SKM-1 (cell line): ENCODE measurements around the gene ACTL6A.
"Not testable (repeated sequence)": the region's sequence is repeated elsewhere in the genome, so short reads cannot be mapped to it uniquely, and the experiment has no call there.

Experiments used
- DNase-seq: peaks from one replicate; lab custom pipeline; 2025; ENCODE audit not compliant: unreplicated experiment; lab: John Stamatoyannopoulos, UW

The ACTL6A gene

DNA sequence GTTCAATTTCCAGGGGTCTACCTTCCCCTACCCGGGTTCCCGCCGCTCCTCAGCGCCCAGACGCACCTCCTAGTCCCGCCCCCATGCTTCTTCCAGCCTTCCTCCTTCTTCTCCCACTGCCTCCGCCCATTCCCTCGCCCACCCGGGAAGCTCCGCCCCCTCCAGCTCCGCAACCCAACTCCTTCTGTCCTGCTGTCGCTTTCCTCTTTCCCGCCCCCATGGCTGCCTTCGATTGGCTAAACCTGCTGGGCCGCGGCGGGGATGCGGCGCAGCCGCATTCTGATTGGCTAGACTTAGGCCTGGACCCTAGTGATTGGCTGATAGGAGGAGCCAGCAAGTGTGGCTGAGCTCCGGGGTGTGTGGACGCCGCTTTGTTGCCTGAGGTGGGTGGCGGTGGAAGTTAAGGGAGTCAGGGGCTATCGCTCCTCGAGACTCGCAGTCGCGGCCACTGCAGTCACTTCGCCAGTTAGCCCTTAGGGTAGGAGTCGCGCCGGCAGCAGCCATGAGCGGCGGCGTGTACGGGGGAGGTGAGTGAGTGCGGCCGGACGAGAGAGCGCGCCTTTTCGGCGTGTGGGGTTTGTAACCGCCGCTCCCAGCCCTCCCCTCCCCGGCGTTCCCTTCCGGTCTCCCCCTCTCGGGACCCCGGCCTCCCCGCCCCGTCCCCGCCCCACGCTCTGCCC is at the start of gene ACTL6A:
ACTL6A (plus strand) TSS at position 336 of the 680 bp plus-strand sequence; CDS start at position 503, 167 bp downstream.
- peak; percentile 98 for DNase-seq

DNA sequence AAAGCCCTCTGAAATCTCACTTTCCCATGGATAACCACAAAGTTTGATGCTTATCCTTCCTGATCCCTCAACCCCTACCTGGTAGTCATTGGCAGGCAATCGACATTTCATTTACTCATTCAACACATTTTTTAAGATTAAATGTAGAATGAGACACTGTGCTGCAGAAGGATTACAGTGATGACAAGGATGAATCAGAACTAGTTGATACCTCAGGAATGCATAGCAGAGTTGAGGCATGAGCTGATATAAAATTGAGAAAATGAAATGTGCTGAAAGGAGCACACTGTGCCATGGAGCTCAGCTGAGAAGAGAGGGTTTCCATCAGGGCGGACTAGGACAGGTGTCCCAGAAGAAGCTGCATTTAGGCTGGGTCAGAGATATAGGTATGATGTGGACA is 48.9 kb upstream of the ACTL6A start:
- DNase-seq: no peak

DNA sequence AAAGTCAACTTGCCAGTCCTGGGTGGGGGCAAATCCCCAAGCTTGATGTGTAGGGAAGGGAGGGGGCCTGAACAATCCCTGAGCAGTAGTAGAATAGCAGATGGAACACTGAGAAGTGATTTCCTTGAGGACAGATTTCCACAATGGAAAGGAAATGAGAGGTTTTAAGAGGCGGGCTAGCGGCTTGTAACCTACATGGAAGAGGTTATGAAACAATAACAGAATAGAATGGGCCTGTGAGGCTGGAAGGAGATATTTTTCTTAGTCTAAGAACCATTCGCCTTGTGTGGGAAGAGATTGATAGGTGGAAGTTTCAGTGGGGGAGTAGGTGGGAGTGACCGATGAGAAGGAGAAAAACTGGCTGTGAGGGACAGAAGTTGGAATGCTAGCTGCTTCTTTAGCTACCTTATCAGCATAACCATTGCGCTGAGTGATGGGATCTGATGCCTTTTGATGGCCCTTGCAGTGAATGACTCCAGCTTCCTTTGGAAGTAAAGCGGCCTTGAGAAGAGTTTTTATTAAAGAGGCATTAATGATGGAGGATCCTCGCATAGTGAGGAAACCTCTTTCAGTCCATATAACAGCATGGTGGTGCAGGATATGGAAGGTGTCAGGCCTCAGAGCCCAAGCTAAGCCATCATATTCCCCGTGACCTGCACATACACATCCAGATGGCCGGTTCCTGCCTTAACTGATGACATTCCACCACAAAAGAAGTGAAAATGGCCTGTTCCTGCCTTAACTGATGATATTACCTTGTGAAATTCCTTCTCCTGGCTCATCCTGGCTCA is 46.1 kb upstream of the ACTL6A start:
- DNase-seq: not testable (repeated sequence)

DNA sequence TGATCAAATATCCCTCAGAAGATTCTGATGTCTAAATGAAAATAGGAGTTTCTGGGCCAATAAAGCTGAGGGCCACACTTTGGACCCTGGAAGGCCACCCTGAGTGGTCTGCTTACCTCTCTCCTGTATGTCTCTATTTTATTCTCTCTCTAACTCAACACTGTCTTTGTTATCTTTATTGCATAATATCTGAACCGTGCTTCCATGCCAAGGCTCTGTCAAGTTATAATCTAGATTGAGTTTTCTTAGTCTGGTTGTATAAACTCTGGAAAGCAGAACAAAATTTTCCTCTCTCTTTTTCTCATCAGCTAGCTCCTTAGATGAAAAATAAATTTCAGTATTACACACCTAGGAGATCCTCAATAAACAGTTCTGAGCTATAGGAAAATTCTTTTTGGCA is 36.2 kb upstream of the ACTL6A start:
- DNase-seq: no peak

DNA sequence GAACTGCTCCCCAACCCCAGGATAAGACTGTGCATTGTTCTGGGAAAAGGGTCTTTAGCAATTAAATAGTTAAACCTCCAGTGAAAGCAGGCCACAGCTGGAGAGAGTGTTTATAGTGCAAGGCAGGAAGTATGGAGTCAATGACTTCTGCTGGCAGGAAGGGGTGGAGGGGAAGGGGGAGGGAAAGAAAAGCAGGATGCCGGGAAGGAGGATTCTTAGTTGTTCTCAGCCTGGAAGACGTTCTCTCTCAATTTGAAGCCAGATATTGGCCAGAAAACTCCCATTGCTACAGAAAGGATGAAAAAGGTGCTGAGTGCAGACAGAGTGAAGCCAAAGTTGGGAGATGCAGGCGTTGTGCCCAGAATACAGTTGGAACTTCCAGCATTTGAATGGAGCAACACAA is 35.7 kb upstream of the ACTL6A start:
- no peak for DNase-seq

DNA sequence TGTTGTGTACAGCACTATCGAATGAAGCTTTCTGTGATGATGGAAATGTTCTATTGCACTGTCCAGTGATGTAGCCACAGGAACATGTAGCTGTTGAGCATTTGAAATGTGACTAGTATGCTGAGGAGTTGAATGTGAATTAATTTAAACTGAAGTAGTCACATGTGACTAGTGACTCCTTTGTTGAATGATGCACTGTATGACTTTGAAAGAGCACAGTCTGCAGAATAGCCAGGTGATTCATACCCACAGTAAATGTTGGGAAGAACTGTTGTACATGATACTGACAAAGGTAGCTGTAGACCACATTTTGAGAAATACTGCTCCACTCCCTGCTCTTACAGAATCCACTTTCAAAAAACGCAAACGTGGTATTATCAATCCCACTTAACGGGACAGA is 34.0 kb upstream of the ACTL6A start:
- DNase-seq: no peak

DNA sequence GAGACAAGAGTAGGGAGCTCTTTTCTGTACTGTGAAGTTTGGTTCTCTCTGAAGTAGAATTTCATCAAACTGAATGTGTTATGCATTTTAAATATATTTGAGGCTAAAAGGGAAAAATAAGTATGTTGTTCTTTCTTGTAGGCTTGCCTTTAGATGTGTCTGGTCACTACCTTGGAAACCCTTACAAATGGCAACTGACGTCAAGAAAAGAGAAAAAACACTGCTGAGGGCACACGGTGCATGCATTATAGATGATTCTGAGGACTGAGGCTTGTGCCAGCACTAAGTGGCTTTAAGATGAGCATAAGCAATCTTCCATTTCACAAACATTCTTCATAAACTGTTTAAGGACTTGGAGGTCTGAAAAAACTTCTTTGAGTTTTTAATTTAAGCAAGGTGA is 31.1 kb upstream of the ACTL6A start:
- no peak for DNase-seq

DNA sequence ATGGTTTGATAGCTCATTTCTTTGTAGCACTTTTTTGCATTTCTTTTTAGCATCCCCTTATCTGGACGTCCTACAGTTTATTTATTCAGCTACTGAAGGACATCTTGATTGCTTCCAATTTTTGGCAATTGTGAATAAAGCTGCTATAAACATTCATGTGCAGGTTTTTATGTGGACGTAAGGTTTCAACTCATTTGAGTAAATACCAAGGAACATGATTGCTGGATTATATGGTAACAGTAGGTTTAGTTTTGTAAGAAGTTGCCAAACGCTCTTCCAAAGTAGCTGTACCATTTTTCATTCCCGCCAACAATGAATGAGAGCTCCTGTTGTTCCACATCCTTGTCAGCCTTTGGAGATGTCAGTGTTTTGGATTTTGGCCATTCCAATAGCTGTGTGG is 29.5 kb upstream of the ACTL6A start:
- no peak for DNase-seq

DNA sequence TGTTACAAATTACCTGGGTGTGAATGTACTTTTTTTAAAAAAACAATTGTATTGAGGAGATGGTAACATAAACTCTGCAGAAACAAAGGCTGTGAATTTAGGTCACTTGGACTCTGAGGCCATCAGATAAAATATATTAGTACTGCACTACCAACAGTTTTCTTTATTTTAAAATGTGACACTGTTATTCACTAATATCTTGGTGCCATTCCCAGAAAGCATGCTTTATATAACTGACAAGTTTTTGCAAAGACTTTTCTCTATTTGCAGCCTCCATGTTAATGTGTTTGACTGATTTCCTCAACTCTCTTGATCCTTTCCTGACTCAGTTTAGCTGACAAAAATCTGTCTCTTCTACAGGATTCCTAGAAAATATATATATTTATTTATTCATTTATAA is 26.5 kb upstream of the ACTL6A start:
- DNase-seq: no peak

DNA sequence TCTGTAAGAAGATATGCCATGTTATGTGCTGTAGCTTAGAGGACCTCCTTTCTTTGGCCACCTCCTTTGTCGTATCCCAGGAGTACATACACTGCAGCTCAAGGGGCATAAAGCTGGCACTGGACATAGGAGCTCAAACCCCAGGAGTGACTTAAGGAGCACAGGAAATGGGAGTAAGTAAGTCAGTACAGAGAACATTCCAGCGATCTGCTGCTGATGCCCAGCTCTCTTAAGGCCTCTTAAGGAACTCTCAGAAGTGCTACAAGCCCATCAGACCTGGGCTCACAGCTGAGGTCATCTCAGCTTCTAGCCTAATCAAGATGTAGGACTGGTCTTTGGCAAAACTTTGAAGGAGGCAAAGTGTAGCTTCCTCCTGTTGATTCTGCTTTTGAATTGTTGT is 21.6 kb upstream of the ACTL6A start:
- DNase-seq: no peak

DNA sequence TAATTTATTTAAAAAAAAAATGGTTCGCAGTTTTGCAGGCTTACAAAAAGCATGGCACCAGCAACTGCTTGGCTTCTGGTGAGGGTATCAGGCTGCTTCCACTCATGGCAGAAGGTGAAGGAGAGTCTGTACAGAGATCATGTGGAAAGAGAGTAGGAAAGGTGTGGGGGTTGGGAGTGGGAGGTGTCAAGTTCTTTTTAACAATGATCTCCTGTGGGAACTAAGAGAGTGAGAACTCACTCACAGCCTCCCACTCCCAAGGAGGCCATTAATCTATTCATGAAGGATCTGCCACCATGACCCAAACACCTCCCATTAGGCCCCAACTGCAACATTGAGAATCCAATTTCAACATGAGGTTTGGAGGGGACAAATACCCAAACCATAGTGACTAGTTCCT is 21.1 kb upstream of the ACTL6A start:
- no peak for DNase-seq

DNA sequence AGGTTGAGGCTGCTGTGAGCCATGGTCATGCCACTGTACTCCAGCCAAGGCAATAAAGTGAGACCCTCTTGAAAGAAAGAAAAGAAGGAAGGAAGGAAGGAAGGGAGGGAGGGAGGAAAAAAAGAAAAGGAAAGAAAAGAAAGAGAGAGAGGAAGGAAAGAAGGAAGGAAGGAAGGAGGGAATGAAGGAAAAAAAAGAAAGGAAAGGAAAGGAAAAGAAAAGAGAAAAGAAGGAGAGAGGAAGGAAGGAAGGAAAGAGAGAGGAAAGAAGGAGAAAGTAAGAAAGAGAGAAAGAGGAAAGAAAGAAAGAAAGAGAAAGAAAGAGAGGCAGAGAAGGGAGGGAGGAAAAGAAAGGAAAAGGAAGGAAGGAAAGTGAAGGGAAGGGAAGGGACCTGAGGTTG is 20.4 kb upstream of the ACTL6A start:
- DNase-seq: no peak

DNA sequence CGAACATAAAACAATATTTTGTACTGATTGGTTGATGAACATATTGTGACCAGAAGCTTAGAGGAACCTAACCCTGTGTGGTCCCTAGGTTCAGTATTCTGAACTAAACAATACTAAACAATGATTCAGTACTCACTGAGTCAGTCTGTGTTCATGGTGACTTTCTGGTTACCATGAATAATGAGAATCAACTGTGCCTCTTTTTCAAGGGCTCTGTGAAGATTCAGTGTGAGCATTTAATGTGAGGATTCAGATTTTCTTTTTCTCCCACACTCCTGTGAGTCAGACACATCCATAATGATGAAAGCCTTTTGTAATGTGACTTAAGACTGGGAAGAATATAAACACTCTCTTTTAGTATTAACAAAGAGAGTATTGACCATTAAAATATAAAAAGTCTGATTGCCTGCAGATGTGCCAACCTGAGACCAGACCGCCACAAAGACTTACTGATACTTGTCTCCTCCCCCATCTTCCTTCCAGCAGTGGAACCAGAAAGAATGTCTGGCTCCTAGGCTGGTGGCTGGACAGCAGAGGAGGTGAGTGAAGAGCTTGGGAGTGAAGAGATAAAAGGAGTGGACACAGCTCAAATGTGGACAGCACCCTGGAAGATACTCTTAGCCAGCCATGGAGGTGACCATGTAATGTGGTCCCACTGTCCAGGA is 17.6 kb upstream of the ACTL6A start:
- DNase-seq: no peak

DNA sequence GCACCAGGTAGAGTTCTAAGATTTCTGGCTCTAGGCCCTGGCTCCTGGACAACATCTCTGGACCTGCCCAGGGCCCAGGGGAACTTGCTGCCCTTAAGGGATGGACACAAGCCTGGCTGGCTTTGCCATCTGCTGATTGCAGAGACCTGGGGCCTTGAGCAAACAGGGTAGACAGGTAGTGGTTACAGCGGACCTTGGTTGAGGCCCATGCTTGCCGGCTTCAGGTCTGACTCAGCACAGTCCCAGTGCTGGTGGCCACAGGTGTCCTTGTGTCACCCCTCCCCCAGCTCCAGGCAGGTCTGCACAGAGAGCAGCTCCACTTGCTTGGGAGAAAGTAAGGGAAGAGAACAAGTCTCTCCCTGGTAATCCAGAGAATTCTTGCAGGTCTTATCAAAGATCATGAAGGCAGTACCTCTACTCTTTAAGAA is 15.9 kb upstream of the ACTL6A start:
- no peak for DNase-seq

DNA sequence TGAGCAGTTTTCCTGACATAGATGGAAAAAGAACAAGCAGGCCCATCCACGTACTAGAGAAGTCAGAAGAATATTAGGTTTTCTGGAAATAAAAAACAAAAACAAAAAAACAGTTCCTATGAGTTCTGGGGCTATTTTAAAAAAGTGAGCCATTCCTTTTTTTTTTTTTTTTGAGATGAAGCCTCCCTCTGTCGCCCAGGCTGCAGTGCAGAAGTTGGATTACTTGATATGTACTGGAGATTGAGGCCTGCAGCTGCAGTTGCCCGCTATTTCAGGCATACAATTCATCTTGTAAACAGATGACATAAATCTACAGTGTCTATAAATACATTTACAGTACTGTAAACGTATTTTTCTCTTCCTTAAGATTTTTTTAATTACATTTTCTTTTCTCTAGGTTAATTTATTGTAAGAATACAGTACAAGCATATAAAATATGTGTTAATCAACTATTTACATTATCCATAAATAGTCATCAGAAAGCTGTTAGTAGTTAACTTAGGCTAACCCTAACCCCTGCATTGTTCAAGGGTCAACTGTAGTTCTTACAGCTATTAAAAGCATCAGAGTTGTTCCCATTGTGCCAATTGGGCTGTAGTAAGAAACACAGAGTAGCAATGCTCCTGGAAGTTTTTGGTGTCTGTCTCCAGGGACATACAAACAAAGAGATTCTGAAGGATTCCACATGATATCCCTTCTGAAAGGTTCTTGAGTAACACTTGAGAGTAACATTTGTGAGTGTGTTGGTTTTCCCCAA is 11.2 kb upstream of the ACTL6A start:
- no peak for DNase-seq

DNA sequence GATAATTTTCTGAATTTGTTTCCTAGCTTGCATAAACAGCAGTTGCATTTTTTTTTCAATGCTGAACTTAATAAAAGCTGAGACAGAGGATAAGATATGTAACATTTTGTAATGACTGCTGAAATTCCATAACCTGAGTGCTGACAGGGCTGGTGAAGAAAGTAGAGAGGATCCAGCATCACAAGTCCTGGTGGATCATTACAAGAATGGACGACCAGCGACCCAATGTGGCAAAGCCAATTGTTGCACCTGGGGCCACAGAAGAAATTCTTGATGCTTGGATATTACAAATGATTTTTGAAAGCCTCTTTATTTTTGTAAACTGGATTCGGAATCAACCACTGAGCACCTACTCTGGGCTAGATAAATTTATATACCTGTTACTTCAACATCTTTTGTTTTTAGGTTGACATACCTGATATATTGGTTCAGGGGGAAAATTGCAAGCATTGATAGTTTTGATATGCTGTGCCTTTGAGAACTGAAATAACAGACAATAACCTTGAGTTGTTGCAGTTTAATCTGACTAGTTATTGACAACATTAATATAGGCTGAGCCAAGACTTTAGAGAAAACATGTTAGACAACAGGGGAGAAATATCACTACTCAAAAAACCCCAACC is 3.9 kb upstream of the ACTL6A start:
- peak; percentile 24 for DNase-seq

DNA sequence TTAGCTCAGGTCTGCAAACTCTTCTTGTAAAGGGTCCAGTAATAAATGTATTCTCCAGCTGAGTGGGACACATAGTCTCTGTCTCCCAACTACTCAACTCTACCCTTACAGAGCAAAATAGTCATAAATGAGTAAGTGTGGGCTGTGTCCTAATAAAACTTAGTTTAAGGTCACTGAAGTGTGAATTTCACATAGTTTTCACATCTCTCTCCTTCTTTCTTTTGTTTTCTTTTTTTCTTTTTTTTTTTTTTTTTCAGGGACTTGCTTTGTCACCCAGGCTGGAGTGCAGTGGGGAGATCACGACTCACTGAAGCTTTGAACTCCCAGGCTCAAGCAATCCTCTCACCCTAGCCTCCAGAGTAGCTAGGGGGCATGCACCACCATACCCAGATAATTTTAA is 1.9 kb upstream of the ACTL6A start:
- DNase-seq: no peak

DNA sequence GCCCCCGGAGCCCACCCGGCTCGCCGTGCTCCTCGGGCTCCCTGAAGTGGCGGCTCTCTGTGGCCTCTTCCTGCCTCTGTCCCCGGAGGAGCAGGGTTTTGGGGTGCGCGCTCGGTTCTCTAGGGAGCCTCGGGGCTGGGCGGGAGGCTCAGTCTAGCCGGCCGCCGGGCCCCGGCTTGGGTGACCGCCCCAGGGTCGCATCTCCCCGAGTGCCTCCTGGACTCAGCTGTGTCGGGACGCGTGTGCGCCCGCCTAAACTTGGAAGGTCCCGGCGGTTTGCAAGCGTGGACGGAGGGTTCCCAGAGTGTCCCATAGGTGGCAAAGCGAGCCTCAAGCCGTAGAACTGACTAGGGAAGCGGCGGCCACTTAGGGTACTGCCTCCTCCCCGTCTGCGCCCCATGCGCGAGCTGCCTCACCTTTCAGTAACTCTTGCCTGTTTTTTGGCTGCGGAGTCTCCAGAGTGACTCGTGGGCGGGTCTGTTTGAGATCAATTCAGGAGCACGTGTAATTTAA is 601 bp downstream of the ACTL6A start:
- peak; percentile 74 for DNase-seq

DNA sequence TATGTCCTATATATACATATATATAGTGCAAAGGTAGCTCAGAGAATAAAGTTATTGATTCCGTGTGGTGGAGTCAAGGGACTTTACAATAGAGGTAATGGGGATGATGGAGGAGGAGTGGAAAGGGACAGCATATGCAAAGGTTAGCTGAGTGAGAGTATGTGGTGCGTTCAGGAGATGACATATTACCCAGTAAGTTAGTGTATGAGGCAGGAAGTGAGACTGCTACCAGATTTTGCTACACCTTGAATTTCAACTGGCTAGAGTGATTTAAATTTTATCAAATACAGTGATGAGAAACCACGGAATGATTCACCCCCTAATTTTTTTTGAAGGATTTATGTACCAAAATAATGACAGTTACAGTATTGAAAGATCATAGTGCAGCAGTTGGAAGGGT is 2.8 kb downstream of the ACTL6A start:
- no peak for DNase-seq

DNA sequence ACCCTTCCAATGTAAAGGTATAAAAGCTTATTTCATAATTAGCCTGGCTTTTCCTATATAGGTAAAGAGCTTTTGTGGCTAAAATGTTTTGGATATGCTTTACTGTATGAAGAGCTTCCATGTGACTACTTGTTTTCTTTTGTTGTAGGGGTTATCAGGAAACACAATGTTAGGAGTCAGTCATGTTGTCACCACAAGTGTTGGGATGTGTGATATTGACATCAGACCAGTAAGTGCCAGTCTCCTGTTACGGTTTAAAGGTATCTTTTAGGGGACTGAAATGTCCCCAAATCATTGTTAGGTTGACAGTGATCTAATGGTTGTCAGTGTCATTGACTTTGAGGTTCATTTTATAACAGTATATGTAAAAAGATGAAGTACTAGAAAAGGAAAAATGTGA is 18.3 kb downstream of the ACTL6A start:
- no peak for DNase-seq

DNA sequence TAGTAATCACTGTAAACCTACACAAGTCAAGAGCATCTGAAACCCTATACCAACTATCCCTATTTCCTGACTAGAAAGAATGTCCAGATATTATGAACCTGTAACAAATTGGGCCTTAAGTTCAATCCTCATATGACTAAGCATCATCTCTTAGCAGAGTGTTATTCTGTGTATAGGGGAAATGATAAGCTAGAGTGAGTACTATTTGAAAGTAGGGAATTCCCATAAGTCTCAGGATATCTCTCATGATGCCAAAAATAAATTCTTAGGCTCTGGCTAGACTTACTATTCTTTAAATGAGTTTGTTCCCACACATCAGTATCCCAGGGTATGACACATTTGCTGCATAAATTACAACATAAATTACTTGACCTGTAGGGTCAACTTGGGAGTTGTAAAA is 26.4 kb downstream of the ACTL6A start:
- no peak for DNase-seq
